ENCODE results near the gene NDRG2. TPM values are rescaled to one million over a fixed set of nuclear protein-coding genes. Genes with fewer than 3 reads are reported as not detected.

The NDRG2 gene
- total RNA-seq, 1 experiment from 2014 or later: 18.9 TPM

- TF ChIP-seq JUND (IDR thresholded peaks at IDR 0.05) (no peak), SRF (IDR thresholded peaks at IDR 0.05; ENCODE audit: low read depth) (no peak), ELF1 (IDR thresholded peaks at IDR 0.05; ENCODE audit: borderline replicate concordance, low read depth) (no peak)
Observed at GRCh38 chr14:21063479-21063878, 38.6 kb upstream of the NDRG2 start (continued).

GRCh38 chr14:21061347-21061668 lies 36.4 kb upstream of the NDRG2 start:
- H3K9ac ChIP-seq (ENCODE audit: low read length): no peak overlapping the region
- intact Hi-C loops (cut with micrococcal nuclease): no loop called here
- H3K27ac ChIP-seq (ENCODE audit: low read depth, low read length): no peak overlapping the region
- CTCF ChIA-PET: interaction anchor here (1.5 kb wide), 1 partner anchor 47 kb away, joined by 4 read pairs; no protein-coding TSS in a partner anchor
- no peaks in the 10 kb centered on the region for H3K9me2 ChIP-seq (ENCODE audit: insufficient read depth)
- H3K79me2 ChIP-seq (ENCODE audit: insufficient read depth, low read length): no peaks in the 10 kb centered on the region
- H3K9me3 ChIP-seq (ENCODE audit: control insufficient read depth in 1 of 2, insufficient read depth in 1 of 2, low read depth in 1 of 2, low read length in 2 of 2): no peaks in the 10 kb centered on the region
- ATAC-seq: no peak
- H3K4me1 ChIP-seq (ENCODE audit: control insufficient read depth in 1 of 2, insufficient read depth in 2 of 2, low read length in 2 of 2): no peaks in the 10 kb centered on the region
- RAD21 ChIA-PET (ENCODE audit: low non-redundant PET in 1 of 2, low total read pairs in 2 of 2, uncharacterized antibody in 2 of 2, unreplicated experiment in 2 of 2): no interaction called here
- no peak for TF ChIP-seq FOSL1 (IDR thresholded peaks at IDR 0.05; ENCODE audit: low read depth)
- no peak for TF ChIP-seq YY1 (IDR thresholded peaks at IDR 0.05; ENCODE audit: extremely low read depth, insufficient replicate concordance, low read depth, low read length)
- TF ChIP-seq ZBTB33 (IDR thresholded peaks at IDR 0.05; ENCODE audit: extremely low read depth, insufficient replicate concordance, low read length): no peak
- no peak for TF ChIP-seq JUND (IDR thresholded peaks at IDR 0.05)
- no peak overlapping the region for H3K4me2 ChIP-seq (ENCODE audit: low read length)
- BruUV-seq (replicated peaks): no TSS peak
- POLR2A ChIA-PET: no interaction called here
- no peaks in the 10 kb centered on the region for H4K20me1 ChIP-seq (ENCODE audit: insufficient read depth)
- DNase-seq (ENCODE audit: low read depth, low spot score): no peak
- H3K27me3 ChIP-seq (ENCODE audit: insufficient read depth, low read length): peaks cover 5% of the 10 kb centered on the region
- H2AFZ ChIP-seq (ENCODE audit: low read depth, low read length, poor library complexity, severe bottlenecking): no peak overlapping the region
- H3K4me3 ChIP-seq (replicated peaks in 1 of 2; ENCODE audit: low read depth in 1 of 2, low read length in 2 of 2): no peak overlapping the region
- no peaks in the 10 kb centered on the region for H3K36me3 ChIP-seq (ENCODE audit: control insufficient read depth in 1 of 2, insufficient read depth in 2 of 2, low read length in 2 of 2)

Data from HCT116 (cell line).